ENCODE results near the gene THRB.
A peak's percentile ranks its signal among the peaks of the same experiment; 100 is the strongest.

THRB gene

GRCh38 chr3:24494618-24495325 is at the start of gene THRB:
THRB (minus strand) TSS chr3:24494850.
- peak; percentile 31 for DNase-seq (ENCODE audit: low read depth)

- no peak for DNase-seq (ENCODE audit: low read depth)
These were observed 47.3 kb upstream of the THRB start for GRCh38 chr3:24541935-24542334.

GRCh38 chr3:24540821-24541220 is 46.2 kb upstream of the THRB start:
- no peak for DNase-seq (ENCODE audit: low read depth)

GRCh38 chr3:24539699-24540098 is 45.0 kb upstream of the THRB start:
- no peak for DNase-seq (ENCODE audit: low read depth)

- no peak for DNase-seq (ENCODE audit: low read depth)
These were observed 44.2 kb upstream of the THRB start for GRCh38 chr3:24538891-24539290.

- DNase-seq (ENCODE audit: low read depth): no peak
These were observed 39.0 kb upstream of the THRB start for GRCh38 chr3:24533561-24534193.

GRCh38 chr3:24530471-24530870 is 35.8 kb upstream of the THRB start:
- no peak for DNase-seq (ENCODE audit: low read depth)

GRCh38 chr3:24529210-24529609 is 34.6 kb upstream of the THRB start:
- DNase-seq (ENCODE audit: low read depth): no peak

GRCh38 chr3:24526640-24527212 is 32.1 kb upstream of the THRB start:
- DNase-seq (ENCODE audit: low read depth): no peak

GRCh38 chr3:24525557-24525956 is 30.9 kb upstream of the THRB start:
- no peak for DNase-seq (ENCODE audit: low read depth)

GRCh38 chr3:24525022-24525421 is 30.4 kb upstream of the THRB start:
- no peak for DNase-seq (ENCODE audit: low read depth)

GRCh38 chr3:24523988-24524727 is 29.5 kb upstream of the THRB start:
- no peak for DNase-seq (ENCODE audit: low read depth)

- no peak for DNase-seq (ENCODE audit: low read depth)
These were observed 28.6 kb upstream of the THRB start for GRCh38 chr3:24523215-24523614.

- no peak for DNase-seq (ENCODE audit: low read depth)
These were observed 27.5 kb upstream of the THRB start for GRCh38 chr3:24522146-24522579.

- DNase-seq (ENCODE audit: low read depth): peak; percentile 15
These were observed 26.9 kb upstream of the THRB start for GRCh38 chr3:24521420-24522145.

GRCh38 chr3:24520976-24521419 is 26.3 kb upstream of the THRB start:
- no peak for DNase-seq (ENCODE audit: low read depth)

- DNase-seq (ENCODE audit: low read depth): no peak
These were observed 25.4 kb upstream of the THRB start for GRCh38 chr3:24520101-24520495.

GRCh38 chr3:24519368-24520100 is 24.9 kb upstream of the THRB start:
- DNase-seq (ENCODE audit: low read depth): peak; percentile 2

GRCh38 chr3:24518990-24519367 is 24.3 kb upstream of the THRB start:
- no peak for DNase-seq (ENCODE audit: low read depth)

GRCh38 chr3:24514119-24514518 is 19.5 kb upstream of the THRB start:
- DNase-seq (ENCODE audit: low read depth): no peak

GRCh38 chr3:24513463-24513862 is 18.8 kb upstream of the THRB start:
- peak; percentile 18 for DNase-seq (ENCODE audit: low read depth)
